Measurements from ENCODE around the gene VARS2.

VARS2 gene

DNA sequence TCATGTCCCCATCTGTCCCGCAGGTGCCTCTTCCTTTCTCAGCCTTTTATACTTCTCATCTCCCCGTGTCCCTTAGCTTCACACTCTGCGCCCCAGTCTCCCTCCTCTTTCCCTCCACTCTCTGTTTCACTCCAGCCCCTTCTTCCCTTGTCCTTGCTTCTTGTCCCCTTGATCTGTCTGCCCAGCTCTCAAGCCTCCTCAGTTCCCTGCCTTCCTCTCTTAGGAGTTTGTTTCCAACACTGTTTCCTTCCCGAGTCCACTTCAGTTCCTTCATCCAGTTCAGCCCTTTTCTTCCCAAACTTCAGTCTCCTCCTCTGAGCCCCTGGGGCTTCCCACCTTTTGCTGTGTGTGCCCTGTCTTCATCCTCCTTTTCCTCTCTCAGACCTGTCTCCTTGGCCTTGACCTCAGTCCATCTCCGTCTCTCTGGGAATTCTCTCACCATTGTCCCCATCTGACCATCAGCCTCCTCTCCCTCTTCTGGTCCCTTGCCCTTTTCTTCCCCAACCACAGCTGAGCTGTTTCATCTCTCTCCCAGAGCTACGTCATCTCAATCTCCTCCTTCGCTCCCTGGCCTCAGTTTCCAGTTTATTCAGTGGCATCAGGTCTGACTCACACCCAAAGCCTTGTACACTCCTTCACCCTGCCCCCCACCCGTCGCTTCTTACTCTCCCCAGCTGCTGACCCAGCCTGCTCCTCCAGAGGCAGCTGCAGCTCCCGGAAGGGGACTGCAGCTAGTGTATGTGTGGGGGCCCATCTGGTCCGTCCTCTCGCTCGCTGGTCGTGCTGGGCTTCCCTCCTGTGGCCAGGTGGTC, 32.4 kb upstream of the VARS2 start:
- peak; percentile 15 for DNase-seq
- Histone ChIP-seq H3K27ac (no peak overlapping the region), H3K36me3 (replicated peaks) (no peaks in the 10 kb centered on the region), H3K4me3 (ENCODE audit: low read depth, low read length) (no peak overlapping the region), H3K27me3 (replicated peaks) (no peaks in the 10 kb centered on the region)
- in situ Hi-C loops (cut with HindIII; ENCODE audit: low pct_ligation_motif_present, low sequenced_read_pairs): no loop called here
- TF ChIP-seq, protein P1, sequence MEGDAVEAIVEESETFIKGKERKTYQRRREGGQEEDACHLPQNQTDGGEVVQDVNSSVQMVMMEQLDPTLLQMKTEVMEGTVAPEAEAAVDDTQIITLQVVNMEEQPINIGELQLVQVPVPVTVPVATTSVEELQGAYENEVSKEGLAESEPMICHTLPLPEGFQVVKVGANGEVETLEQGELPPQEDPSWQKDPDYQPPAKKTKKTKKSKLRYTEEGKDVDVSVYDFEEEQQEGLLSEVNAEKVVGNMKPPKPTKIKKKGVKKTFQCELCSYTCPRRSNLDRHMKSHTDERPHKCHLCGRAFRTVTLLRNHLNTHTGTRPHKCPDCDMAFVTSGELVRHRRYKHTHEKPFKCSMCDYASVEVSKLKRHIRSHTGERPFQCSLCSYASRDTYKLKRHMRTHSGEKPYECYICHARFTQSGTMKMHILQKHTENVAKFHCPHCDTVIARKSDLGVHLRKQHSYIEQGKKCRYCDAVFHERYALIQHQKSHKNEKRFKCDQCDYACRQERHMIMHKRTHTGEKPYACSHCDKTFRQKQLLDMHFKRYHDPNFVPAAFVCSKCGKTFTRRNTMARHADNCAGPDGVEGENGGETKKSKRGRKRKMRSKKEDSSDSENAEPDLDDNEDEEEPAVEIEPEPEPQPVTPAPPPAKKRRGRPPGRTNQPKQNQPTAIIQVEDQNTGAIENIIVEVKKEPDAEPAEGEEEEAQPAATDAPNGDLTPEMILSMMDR (IDR thresholded peaks at IDR 0.05; ENCODE audit: low read depth, low read length, missing control alignments): no peak

DNA sequence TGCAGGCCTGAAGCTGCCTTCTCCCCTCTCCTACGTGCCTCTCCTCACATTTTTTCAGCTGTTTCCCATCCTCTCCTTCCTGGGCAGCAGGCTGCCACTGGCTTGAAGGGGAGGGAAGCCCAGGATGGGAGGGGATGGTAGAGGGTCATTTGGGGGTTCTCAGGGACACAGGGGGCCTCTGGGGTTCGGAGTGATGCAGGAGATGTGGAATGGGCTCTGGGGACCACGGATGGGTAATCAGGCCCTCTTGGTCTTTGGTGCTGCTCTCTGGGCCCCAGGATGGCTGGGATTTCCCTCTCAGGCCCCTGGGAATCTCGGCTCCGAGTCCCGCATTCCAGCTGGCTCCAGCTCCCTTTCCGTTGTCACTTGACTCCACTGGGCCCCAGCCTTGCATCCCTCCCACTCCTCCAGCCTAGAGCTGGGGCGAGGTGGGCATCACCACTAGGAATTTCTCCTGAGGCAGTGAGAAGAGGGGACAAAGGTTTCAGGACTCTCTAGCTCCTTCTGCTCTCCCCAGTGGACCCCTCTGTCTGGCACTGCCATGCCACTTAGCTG, 31.8 kb upstream of the VARS2 start:
- DNase-seq: no peak
- Histone ChIP-seq H3K27me3 (replicated peaks) (no peaks in the 10 kb centered on the region), H3K36me3 (replicated peaks) (no peaks in the 10 kb centered on the region), H3K4me3 (ENCODE audit: low read depth, low read length) (no peak overlapping the region), H3K27ac (no peak overlapping the region)
- TF ChIP-seq, protein P1 (IDR thresholded peaks at IDR 0.05; ENCODE audit: low read depth, low read length, missing control alignments): no peak
- in situ Hi-C loops (cut with HindIII; ENCODE audit: low pct_ligation_motif_present, low sequenced_read_pairs): no loop called here

DNA sequence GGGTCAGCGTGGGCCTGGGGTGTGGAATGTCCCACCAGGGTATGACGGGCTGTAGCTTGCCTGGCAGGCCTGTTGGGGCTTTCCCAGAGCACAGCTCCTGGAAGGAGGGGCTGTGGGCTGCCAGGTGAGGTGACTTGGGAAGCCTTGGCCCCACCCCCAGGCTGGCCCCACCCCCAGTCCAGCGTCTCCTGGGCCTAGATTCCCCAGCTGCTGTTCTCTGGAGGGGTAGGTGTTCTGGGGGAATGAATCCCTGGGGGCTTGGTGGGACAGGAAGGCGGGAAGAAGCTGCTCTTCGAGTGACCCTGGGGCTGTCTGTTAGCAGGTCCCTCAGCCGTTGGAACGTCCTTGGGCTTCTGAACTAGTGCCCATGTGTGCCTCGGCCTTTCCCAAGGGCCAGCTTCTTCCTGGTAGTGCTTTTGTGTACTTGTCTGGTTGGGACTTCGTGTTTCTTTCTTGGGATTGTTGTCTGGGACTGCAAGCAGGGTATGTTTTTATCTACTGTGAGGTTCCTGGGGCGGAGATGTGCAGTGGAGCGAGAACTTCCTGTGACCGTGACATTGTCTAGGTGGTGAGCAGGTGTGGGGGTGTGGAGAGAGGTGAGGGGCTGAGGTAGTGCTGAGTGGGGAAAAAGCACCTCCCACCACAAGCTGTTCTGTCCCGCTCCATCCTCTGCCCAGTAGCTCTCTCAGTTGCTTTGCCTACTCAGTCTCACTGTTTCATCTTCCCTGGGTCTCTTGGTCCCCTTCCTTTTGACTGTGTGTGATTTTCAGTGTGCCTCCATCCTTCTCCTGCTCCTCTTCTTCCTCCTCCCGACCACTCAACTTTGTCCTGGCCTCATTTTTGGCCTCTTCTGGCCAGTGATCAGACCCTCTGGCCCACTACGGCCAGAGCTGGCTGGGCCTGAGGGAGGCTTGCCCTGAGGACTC, 31.0 kb upstream of the VARS2 start:
- TF ChIP-seq, protein P1 (IDR thresholded peaks at IDR 0.05; ENCODE audit: low read depth, low read length, missing control alignments): no peak
- in situ Hi-C loops (cut with HindIII; ENCODE audit: low pct_ligation_motif_present, low sequenced_read_pairs): no loop called here
- H3K36me3 ChIP-seq (replicated peaks): no peaks in the 10 kb centered on the region
- no peaks in the 10 kb centered on the region for H3K27me3 ChIP-seq (replicated peaks)
- no peak overlapping the region for H3K27ac ChIP-seq
- no peak overlapping the region for H3K4me3 ChIP-seq (ENCODE audit: low read depth, low read length)
- DNase-seq: no peak

DNA sequence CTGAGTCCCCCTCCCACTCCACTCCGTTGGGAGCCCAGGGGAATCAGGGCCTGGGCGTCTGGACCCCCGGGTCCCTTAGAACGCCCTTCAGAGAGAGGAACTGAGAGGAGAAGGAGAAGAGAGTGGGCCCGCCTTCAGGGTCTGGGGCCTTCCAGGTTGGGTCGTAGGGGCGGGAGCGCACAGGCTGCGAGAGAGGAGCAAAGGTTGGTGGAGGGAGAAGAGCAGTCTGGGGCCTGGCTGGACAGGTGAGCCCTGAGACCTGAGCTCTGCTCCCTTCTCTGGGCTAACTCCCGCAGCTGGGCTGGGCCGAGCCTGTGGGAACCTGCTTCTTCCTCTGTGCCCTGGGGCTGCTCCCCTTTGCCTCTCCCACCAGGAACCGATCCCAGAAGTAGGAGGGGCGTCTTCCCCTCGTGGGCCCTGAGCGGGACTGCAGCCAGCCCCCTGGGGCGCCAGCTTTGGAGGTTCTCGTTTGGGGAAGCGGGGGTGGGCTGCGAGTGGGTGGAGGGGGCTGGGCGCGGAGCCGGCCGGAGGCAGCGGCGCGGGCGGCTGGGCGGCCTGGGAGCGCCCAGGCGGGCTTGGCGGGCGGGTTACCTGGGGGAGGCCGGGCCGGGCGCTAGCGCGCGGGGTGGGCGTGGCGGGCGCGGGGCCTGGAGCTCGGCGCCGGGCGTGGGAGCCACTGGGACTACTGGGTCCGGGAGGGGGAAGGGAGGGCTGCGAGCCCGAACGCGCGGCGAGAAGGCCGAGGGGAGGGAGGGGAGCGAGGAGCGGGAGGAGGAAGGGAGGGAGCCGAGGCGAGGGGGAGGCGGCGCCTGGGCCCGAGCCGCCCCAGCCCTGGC, 30.1 kb upstream of the VARS2 start, which contains the start of gene DDR1:
Gene DDR1, plus strand, starts transcription at position 835 of the 836 bp plus-strand sequence. CDS start 4,211 bp downstream, outside the sequence.
- peak; percentile 12 for DNase-seq
- Histone ChIP-seq H3K27ac (no peak within 1 kb of the TSS), H3K4me3 (ENCODE audit: low read depth, low read length) (peak within 1 kb of the TSS; percentile 62), H3K27me3 (replicated peaks) (no peaks in the 10 kb centered on the region), H3K36me3 (replicated peaks) (no peaks in the 10 kb centered on the region)
- TF ChIP-seq, protein P1 (IDR thresholded peaks at IDR 0.05; ENCODE audit: low read depth, low read length, missing control alignments): peak; percentile 10
- in situ Hi-C loops (cut with HindIII; ENCODE audit: low pct_ligation_motif_present, low sequenced_read_pairs): no loop called here

Measured in brain microvascular endothelial cell (primary cell).